Measurements from ENCODE around the gene KPNB1.

The KPNB1 gene

GRCh38 chr17:47698749-47699535 lies 49.2 kb downstream of the KPNB1 start:
- no peak for DNase-seq (ENCODE audit: extremely low read depth, low read depth)

GRCh38 chr17:47699536-47699840 lies 49.8 kb downstream of the KPNB1 start:
- no peak for DNase-seq (ENCODE audit: extremely low read depth, low read depth)
- no peak for TF ChIP-seq CTCF (IDR thresholded peaks at IDR 0.05; ENCODE audit: low read depth, low read length)

More at GRCh38 chr17:47698749-47699535, 49.2 kb downstream of the KPNB1 start:
- TF ChIP-seq CTCF (IDR thresholded peaks at IDR 0.05; ENCODE audit: low read depth, low read length): peak; percentile 93

GRCh38 chr17:47700471-47701449 lies 51.0 kb downstream of the KPNB1 start:
- no peak for TF ChIP-seq CTCF (IDR thresholded peaks at IDR 0.05; ENCODE audit: low read depth, low read length)
- DNase-seq (ENCODE audit: extremely low read depth, low read depth): no peak

GRCh38 chr17:47701608-47702007 lies 51.9 kb downstream of the KPNB1 start:
- TF ChIP-seq CTCF (IDR thresholded peaks at IDR 0.05; ENCODE audit: low read depth, low read length): no peak
- DNase-seq (ENCODE audit: extremely low read depth, low read depth): no peak

GRCh38 chr17:47702391-47702995 lies 52.8 kb downstream of the KPNB1 start:
- TF ChIP-seq CTCF (IDR thresholded peaks at IDR 0.05; ENCODE audit: low read depth, low read length): no peak
- DNase-seq (ENCODE audit: extremely low read depth, low read depth): no peak

- no peak for DNase-seq (ENCODE audit: extremely low read depth, low read depth)
- no peak for TF ChIP-seq CTCF (IDR thresholded peaks at IDR 0.05; ENCODE audit: low read depth, low read length)
Observed at GRCh38 chr17:47703191-47703591, 53.5 kb downstream of the KPNB1 start.

Data from AG09319 (cell line).